B cell (primary cell): ENCODE data around the gene TTC6.

ENCODE experiments used
- EZH2 ChIP-seq: IDR thresholded peaks from 2 replicates; pipeline ENCODE4 v1.6.1; 2012; ENCODE audit warnings: borderline replicate concordance, low read depth, mild to moderate bottlenecking, moderate library complexity, low read length; ENCODE audit not compliant: insufficient read depth, poor library complexity, severe bottlenecking
- TF ChIP-seq, protein P1 (sequence below): fragments of 200-600 bp; IDR thresholded peaks from one replicate; pipeline ENCODE4 v1.8.0; 2022; ENCODE audit warnings: antibody characterized with exemption, mild to moderate bottlenecking

DNA sequence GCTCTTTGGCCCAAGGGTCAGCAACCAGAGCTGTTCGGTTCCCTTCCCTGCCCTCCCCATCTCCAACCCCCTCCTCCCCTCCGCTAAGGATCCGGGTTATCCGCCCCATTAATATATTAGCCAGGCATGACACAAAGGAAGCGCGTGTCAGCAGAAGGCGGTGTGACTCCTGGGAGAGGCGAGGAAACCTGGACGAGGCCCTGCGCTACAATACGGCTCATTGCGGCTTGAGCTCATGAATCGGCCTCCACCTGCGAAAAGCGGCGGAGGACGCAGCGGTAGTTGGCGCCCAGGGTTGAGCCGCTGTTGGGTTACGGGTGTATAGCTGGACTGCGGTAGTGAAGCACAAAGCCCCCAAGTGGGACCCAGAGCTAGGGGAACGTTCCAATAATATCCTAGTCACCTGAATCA is 10.3 kb upstream of the TTC6 start:
- TF ChIP-seq, protein P1, sequence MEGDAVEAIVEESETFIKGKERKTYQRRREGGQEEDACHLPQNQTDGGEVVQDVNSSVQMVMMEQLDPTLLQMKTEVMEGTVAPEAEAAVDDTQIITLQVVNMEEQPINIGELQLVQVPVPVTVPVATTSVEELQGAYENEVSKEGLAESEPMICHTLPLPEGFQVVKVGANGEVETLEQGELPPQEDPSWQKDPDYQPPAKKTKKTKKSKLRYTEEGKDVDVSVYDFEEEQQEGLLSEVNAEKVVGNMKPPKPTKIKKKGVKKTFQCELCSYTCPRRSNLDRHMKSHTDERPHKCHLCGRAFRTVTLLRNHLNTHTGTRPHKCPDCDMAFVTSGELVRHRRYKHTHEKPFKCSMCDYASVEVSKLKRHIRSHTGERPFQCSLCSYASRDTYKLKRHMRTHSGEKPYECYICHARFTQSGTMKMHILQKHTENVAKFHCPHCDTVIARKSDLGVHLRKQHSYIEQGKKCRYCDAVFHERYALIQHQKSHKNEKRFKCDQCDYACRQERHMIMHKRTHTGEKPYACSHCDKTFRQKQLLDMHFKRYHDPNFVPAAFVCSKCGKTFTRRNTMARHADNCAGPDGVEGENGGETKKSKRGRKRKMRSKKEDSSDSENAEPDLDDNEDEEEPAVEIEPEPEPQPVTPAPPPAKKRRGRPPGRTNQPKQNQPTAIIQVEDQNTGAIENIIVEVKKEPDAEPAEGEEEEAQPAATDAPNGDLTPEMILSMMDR: no peak
- no peak for TF ChIP-seq EZH2
